ENCODE results near the gene G2E3.
"Not testable (repeated sequence)": the region's sequence is repeated elsewhere in the genome, so short reads cannot be mapped to it uniquely, and the experiment has no call there.

The G2E3 gene

DNA sequence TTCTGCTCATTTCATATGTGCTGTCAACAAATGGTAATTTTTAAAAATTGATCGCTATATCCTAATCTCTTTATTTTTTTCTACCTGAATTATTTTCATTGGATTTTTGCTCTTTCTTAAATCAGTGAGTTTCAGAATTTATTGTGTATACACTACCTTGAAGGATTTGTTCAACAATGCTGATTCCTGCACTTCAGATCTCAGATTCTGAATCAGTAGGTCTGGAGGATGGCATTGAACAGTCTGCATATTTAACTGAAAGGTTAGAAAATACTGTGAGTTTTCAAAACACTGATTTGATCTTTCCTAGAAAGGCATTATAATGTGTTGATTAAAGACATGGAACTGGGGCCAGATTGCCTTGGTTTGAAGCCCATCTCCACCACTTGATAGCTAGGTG lies 1.6 kb downstream of the G2E3 start:
- DNase-seq (ENCODE audit: low read depth) = no peak

DNA sequence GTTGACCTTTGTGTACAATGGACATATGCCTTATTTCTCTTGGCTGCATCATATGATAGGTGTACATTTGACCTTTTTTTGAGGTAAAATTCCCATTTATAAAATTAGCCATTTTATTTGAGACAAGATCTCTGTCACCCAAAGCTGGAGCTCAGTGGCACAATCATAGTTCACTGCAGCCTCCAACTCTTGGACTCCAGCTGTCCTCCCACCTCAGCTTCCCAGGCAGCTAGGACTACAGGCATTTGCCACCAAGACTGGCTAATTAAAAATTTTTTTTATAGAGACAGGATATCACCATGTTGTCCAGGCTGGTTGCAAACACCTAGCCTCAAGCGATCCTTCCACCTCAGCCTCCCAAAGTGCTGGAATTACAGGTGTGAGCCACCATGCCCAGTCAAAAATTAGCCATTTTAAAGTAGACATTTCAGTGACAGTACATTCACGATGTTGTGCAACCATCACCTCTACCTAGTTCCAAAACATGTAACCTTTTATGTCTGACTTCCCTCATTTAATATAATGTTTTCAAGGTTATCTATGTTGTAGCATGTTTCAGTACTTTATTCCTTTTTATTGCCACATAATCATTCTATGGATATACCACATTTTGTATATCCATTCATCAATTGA lies 5.4 kb downstream of the G2E3 start:
- no peak for DNase-seq (ENCODE audit: low read depth)

DNA sequence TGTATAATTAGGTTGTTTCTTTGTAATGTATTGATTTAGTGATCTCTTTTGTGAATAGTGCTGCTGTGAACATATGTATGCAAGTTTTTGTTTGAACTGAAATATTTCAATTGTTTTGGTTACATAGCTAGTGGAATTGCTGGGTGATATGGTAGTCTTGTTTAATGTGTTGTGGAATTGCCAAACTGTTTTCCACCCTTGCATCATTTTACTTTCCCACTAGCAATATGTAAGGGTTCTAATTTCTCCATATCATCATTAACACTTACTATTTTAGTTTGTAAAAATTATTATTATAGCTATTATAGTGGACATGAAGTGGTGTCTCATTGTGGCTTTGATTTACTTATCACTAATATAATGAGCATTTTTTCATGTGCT lies 5.9 kb downstream of the G2E3 start:
- DNase-seq (ENCODE audit: low read depth) = no peak

DNA sequence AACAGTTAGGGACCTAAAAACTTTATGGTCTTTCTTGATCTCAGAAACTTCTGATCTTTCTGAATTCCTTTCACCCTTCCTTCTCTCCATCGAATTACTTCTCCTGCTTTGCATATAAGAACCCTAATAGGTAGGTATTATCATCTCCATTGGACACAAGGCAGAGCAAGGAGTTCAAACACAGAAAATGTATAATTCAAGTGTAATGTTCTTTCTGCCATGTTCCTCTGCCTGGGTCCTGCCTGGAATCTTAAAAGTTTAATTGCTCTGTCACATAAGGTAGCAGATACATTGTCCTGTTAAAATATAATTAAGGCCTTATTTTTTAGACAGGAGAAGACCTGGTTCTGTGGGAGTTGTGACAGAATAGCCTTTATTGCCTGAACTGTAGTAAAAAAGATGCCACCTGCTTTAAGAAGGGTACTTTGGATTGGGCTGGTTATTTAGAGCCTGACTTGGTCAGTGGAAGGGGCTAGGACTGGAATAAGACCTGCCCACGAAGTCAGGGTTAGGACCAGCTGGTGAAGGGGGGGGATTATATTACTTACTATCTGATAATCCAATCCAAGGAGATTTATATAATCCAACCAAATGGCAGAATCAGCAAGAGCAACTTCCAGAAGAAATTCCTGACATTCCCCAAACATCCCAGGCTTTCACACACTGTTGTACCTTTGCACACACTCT lies 10.4 kb downstream of the G2E3 start:
- no peak for DNase-seq (ENCODE audit: low read depth)

DNA sequence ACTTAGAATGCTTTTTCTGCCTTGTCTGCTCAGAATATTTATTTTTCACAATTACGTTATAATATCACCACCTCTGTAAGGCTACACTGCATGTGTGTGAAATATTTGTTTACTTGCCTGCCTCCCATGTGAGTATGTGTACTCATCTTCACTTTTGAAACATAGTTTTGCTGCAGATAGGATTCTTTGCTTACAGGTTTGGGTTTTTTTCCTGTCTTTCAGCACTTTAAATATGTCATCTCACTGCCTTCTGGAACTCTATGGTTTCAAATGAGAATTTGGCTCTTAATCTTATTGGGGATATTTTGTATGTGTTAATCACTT lies 10.9 kb downstream of the G2E3 start:
- no peak for DNase-seq (ENCODE audit: low read depth)

DNA sequence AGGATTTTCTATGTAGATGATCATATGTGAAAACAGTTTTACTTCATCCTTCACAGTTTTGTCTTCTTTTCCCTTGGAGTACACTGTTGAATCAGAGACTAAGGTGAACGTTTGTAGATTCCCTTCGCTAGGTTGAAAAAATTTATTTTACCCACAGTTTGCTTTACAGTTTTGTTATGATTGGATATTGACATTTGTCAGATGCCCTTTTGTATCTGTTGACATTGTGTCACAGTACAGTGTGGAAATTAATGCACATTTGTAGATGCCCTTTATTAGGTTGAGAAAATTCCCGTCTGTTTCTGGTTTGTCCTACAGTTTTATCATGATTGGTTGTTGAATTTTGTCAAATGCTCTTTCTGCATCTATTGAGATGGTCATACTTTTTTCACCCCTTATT lies 13.3 kb downstream of the G2E3 start:
- no peak for DNase-seq (ENCODE audit: low read depth)

DNA sequence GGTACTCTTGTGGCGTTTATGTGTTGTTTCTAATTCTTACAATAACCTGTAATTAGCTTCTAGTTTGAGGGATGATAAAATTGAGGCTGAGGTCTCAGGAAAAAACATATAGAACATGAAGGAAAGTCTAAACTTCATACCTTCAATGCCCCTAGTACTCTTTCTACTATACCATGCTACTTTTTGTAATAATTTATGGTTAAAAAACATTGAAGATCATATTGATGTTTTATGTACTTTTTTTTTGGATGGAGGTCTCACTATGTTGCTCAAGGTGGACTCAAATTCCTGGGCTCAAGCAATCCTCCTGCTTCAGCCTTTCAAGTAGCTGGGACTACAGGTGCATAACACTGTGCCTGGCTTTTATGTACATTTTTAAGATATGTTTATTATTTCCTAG lies 13.8 kb downstream of the G2E3 start:
- no peak for DNase-seq (ENCODE audit: low read depth)

DNA sequence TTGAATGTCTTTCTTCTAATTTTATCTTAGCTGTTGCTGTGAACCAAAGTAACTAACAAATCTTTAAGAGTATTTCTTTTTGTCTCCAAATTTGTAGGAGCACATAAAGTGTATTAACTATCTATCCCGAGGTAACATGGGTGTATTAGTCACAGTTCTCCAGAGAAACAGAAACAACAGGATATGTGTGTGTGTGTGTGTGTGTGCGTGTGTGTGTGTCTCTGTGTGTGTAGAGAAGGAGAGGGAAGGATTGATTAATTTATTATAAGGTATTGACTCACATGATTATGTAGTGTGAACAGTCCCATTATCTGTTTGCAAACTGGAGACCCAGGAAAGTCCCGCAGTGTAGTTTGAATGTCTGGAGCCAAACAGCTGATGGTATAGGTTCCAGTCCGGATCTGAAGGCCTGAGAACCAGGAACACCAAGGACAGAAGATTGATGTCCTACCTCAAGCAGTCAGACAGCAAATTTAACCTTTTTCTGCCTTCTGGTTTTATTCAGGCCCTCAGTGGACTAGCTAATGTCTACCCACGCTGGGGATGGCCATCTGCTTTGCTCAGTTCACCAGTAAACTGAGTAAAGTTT lies 14.4 kb downstream of the G2E3 start:
- DNase-seq (ENCODE audit: low read depth) = no peak

DNA sequence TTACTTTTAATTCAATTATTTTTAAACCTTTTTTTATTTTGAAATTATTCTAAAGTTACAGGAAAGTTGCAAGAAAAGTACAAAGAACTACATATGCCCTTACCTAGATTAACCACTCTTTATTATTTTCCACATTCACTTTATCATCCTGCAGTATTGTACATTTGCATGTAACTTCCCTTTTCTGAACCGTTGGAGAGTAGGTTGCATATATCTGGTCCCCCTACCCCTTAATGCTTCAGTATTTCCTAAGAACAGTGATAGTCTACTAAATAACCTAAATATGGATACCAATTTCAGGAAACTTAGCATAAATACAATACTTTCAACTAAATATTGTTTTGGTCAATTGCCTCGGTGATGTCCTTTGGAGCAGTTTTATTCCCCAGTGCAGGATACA lies 15.0 kb downstream of the G2E3 start:
- DNase-seq (ENCODE audit: low read depth) = no peak

DNA sequence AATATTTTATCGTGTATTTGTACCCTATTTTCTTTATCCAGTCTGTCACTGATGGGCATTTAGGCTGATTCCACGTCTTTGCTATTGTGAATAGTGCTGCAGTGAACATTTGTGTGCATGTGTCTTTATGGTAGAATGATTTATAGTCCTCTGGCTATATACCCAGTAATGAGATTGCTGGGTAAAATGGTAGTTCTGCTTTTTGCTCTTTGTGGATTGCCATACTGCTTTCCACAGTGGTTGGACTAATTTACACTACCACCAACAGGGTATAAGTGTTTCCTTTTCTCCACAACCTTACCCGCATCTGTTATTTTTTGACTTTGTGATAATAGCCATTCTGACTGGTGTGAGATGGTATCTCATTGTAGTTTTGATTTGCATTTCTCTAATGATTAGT lies 15.8 kb downstream of the G2E3 start:
- DNase-seq (ENCODE audit: low read depth) = not testable (repeated sequence)

DNA sequence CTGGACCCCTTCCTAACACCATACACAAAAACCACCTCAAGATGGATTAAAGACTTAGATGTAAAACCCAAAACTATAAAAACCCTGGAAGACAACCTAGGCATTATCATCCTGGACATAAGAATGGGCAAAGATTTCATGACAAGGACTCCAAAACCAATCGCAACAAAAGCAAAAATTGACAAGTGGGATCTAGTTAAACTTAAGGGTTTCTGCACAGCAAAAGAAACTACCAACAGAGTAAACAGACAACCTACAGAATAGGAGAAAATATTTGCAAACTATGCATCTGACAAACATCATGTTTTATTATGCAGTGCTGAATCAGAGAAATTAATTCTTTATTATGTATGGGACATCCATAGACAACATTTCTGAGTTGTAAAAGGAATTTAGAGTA lies 17.4 kb downstream of the G2E3 start:
- DNase-seq (ENCODE audit: low read depth) = not testable (repeated sequence)

DNA sequence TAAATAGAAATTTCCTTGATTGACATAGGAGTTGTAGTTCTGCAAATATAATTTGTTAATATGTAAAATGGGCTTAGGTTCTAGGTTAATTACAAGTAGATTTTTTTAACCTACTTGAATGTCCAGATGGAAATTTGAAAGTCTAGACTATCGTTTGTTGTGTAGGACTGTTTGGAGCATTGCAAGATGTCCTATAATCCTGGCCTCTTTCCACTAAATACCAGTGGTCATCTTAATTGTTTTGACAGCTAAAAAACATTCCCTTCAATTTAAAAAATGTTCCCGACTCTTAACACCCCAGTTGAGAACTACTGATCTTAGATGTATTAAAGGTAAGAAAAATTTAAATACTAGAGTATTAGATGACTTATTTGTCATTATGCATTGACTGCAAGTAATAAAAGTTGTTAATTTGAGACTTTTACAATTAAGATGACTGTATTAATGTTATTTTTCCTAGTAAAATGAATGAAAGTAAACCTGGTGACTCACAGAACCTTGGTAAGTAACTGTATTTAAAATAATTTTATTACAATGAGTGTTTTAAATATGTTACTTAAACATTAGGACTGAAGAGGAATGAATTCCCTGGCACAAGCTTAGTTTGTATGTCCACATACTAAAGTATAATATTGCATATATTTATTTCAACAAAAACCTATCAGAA lies 21.8 kb downstream of the G2E3 start:
- DNase-seq (ENCODE audit: low read depth) = no peak

DNA sequence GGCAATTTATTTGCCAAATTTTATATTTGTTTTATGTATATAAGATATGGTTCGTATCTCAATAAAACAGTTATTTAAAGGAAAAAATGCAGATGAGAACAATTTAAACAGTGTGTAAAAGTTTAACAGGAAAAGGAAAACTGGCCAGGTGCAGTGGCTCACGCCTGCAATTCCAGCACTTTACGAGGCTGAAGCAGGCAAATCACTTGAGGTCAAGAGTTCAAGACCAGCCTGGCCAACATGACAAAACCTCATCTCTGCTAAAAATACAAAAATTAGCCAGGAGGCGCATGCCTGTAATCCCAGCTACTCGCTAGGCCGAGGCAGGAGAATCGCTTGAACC lies 22.3 kb downstream of the G2E3 start:
- no peak for DNase-seq (ENCODE audit: low read depth)

DNA sequence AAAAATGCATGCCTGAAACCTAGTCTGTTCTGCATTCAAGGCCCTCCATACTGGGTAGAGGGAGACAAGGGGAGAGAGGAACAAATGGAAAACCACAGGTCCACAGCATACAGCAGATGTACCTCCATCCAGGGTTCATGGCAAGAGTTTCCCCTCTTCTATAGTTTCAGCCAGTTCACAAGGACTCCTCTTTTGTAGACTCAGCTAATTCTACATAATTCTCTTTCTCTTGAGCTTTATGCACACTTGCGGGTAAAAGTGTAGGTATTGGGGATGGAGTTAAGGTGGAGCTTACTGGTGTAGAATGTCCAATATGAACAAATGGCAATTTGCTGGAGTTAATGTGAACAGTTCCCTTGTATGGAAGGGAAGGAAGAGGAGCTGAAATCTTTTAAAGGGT lies 23.4 kb downstream of the G2E3 start:
- DNase-seq (ENCODE audit: low read depth) = no peak

DNA sequence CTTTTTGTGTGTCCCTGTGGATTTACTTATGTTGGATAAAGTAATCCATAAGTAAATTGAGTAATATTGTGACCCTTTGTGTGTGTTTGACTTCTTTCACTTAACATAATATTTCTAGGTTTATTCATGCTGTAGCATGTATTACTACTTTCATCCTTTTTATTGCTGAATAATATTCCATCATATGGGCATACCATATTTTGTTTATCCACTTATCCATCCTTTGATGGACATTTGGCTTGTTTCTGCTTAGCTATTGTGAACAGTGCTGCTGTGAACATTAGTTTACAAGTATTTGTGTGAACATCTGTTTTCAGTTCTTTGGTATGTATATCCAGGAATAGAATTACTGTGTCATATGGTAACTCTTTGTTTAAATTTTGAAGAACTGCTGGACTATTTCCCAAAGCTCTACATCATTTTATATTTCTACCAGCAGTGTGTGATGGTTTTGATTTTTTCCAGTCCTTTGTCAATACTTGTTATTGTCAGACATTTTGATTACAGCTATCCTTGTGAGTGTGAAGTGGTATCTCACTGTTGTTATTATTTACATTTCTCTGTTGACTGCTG lies 25.2 kb downstream of the G2E3 start:
- DNase-seq (ENCODE audit: low read depth) = no peak

DNA sequence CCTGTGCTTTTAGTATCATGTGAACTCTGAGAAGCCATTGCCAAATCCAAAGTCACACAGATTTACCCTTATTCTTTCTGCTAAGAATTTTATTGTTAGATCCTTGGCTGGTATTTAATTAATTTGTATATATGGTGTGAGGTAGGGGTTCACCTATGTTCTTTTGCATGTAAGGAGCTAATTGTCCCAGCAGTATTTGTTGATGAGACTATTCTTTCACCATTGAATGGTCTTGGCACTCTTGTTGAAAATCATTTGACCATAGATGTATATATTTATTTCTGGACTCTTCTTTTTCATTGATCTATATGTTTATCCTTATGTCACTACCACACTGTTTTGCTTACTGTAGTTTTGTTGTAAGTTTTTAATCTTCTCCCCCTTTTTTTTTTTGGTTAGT lies 26.2 kb downstream of the G2E3 start:
- no peak for DNase-seq (ENCODE audit: low read depth)

DNA sequence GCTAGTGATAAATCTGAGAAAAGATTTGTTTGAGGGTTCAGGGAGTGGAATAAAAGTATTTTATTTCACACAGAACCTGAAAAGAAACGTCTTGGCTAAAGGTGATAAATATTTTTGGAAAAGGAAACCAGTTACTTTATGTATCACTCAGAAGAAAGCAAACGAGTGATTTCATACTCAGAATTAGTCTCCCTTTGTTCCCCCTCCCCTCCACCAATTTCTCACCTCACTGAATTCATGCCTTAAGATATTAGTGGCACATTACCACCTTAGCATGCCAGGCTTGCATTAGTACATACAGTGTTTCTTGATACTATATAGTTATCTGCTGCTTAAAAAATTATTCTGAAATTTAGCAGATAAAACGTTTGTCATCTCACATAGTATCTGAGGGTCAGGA lies 28.2 kb downstream of the G2E3 start:
- no peak for DNase-seq (ENCODE audit: low read depth)

DNA sequence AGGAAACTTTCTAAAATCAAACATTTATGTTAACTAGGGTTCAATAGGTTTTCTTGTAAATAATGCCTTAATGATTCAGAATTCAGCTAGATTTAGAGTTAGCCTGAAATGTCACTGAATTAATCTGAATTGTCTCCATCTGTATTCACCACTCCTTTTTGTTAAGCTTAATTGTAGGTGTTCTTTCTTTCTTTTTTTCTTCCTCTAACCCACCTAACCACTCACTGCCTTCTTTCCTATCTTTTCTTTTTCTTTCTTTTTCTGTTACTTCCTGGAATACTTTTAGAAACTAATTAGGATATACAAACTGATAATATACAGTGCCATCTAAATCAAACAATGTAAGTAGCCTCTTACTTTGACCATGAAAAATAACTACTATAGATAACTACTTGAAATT lies 29.9 kb downstream of the G2E3 start:
- DNase-seq (ENCODE audit: low read depth) = no peak

DNA sequence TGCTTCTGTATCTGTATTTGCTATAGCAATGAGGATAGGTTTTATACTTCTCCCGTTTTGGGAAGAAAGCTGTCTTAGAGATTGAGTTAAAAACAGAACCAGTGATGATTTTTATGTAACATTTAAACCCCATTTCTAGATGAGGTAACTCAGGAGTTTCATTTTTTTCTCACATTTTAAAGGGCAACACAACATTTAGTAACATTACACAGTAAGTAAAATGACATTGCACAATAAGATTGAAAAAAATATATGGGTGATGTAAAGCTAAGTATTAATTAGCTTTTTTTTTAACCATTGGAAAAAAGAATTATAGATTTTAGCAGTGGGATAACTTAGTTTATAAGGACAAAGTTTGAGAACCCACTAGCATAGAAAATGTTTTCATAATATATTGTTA lies 38.0 kb downstream of the G2E3 start:
- no peak for DNase-seq (ENCODE audit: low read depth)

DNA sequence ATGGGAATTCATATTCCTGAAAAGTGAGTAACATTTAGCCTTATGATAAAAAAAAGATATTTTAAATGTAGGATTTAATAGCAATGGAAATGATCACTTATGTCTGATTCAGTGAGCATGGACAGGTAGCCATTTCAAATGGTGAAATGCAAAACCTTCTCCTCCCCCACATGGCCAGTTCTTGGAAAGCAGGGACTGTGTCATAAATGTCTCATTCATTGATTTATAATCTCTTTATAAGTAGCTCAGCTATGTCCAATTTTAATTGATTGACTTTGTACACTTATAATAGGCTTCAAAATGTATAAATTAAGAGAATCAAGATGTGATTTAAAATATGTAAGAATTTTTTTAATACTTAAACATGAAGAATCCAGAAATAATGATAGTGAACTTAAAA lies 38.5 kb downstream of the G2E3 start:
- no peak for DNase-seq (ENCODE audit: low read depth)

DNA sequence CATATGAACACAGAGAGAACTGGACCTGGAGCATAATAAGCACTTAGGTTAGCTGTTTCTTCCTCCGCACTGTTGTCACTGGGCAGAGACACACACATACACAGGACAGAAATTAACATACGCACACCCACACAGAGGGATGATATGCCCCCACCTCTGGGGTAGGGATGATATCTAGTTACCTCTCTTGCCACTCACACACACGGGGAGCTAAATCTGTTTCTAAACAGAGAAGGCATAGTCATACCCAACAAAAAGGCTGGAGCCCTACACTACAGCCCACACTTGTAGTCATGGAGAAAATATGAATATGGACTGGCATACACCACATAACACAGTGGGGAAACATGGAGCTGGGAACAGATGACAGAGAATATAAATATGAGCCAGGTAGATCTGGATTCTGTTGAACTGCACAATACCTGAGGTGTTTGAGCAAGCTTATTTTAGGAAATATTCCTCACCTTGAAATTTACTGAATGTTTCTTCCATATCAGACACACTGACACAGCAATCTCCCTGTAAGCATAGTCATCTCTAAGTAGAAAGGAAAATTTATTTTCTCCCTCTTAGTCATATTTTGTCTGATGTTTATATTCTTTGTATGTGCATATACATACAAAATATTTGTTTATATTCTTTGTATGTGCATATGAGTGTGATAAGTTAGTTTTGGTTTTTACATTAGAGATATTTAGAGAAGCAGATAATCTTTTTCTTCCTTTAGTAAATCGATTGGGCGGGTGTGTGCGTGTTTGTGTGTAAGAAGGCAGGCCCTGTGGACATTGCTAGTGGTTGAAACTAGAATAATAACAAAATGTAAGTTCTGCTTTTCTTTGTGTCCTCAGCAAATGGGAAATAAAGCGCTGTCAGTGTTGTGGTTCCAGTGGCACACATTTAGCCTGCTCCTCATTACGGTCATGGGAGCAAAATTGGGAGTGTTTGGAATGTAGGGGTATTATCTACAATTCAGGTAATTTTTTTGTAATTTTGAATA lies 42.3 kb downstream of the G2E3 start:
- DNase-seq (ENCODE audit: low read depth) = no peak

DNA sequence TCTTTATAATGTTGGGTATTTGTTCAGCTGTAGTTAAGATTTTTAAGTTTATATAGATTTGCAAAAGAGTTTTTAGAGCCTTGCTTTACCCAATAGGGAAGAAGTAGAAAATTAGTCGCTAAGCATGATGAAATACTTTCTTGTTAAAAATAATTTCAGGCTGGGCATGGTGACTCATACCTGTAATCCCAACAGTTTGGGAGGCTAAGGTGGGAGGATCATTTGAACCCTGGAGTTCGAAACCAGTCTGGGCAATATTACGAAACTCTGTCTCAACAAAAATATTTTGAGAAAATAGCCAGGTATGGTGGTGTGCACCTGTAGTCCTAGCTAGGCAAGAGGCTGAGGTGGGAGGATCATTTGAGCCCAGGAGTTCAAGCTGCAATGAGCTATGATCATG lies 44.4 kb downstream of the G2E3 start:
- DNase-seq (ENCODE audit: low read depth) = no peak
